Natural killer cell treated with Interleukin-12 subunit alpha and Interleukin-12 subunit beta and Interleukin-15 and Interleukin-18, amount 100 ng/mL, for 72 hours (primary cell): ENCODE measurements around the gene SPON2. TPM values are rescaled to one million over a fixed set of nuclear protein-coding genes. Genes with fewer than 3 reads are reported as not detected.
A peak's percentile ranks its signal among the peaks of the same experiment; 100 is the strongest.

Experiments
- ATAC-seq, 2 donors: fragments of 150-1000 bp; cut with Tn5 transposase in 1 of 2; sonication (Bioruptor Pico), chemical (Tn5 transposase) in 1 of 2; 2 replicates each; pipeline ENCODE4 v1.10.0; 2021
- DNase-seq: peaks from one replicate; pipeline ENCODE4 v3.0.0; 2022; ENCODE audit warnings: low spot score
- H3K27ac Mint-ChIP-seq, 2 donors: 1 replicate in 1 of 2; 2 replicates in 1 of 2; pipeline ENCODE4 v1.8.0; 2022; ENCODE audit warnings: mixed read lengths in 2 of 2, mild to moderate bottlenecking in 1 of 2, moderate library complexity in 1 of 2
- H3K27me3 Mint-ChIP-seq, 2 donors: 1 replicate in 1 of 2; 2 replicates in 1 of 2; pipeline ENCODE4 v1.8.0; 2022; ENCODE audit warnings: mixed read lengths in 2 of 2
- H3K36me3 Mint-ChIP-seq: one replicate; pipeline ENCODE4 v1.8.0; 2022; ENCODE audit warnings: mixed read lengths
- H3K4me1 Mint-ChIP-seq, 2 donors: 1 replicate in 1 of 2; 2 replicates in 1 of 2; pipeline ENCODE4 v1.8.0; 2022; ENCODE audit warnings: low read depth in 2 of 2, mixed read lengths in 2 of 2, mild to moderate bottlenecking in 1 of 2
- H3K4me3 Mint-ChIP-seq: one replicate; pipeline ENCODE4 v1.8.0; 2022; ENCODE audit warnings: mixed read lengths
- H3K9me3 Mint-ChIP-seq: 2 replicates; pipeline ENCODE4 v1.8.0; 2022; ENCODE audit warnings: mixed read lengths
- total RNA-seq, 2 donors: library from RNA; stranded (reverse); gene quantifications; one replicate each; pipeline ENCODE4 v1.2.3, GENCODE V29; 2022

The SPON2 gene
- total RNA-seq, 2 donors from 2014 or later: 1.5 to 13.6 TPM

DNA sequence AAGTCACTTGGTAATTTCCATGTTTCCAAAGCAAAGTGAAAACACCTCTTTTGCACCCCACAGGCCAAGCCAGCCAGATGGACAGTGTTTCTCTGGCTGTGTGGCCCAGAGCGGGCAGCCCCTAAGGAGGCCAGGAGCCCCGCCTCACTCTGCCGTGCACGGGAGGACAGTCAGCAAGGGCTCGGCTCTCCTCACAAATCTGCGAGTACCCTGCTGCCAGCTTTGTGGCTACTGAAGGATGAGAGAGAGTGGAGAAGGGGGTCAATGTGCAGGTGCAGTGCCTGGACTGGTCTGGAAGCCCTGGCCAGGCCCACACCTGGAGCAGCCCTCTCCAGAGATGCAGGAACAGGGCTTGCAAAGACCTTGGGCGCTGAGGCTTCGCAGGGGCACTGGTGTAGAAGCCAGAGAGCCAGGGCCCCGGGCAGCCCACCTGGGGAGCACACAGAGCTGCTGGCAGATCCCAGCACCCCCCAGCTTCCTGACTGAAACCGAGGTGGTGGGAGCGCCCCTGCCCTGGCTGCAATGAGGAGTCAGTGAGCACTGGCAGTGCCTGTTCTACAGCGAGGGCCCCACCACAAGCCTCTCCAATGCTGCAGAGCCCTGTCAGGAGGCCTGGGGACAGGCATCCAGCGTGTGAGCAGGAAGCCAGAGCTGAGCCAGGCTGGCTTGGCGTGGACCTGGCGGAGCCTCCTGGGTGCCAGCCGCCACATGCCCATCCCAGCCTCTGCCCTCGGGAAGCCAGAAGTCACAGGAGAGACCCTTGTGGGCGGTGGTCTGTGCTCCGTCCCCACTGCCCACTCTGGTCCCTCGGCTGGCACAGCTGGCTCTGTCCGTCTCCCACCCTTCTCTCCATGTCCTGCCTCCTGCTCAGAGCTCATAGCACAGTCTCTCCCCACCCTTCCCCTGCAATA is 3.9 kb downstream of the SPON2 start:
- H3K27me3 Mint-ChIP-seq: no peaks in the 10 kb centered on the region
- ATAC-seq: no peak
- H3K27ac Mint-ChIP-seq: peak overlapping the region; percentile 30 to 45
- peak overlapping the region; percentile 83 for H3K4me3 Mint-ChIP-seq
- no peak for DNase-seq
- peaks cover 29 to 32% of the 10 kb centered on the region in 2 donors for H3K4me1 Mint-ChIP-seq
- no peaks in the 10 kb centered on the region for H3K9me3 Mint-ChIP-seq
- H3K36me3 Mint-ChIP-seq: no peaks in the 10 kb centered on the region

DNA sequence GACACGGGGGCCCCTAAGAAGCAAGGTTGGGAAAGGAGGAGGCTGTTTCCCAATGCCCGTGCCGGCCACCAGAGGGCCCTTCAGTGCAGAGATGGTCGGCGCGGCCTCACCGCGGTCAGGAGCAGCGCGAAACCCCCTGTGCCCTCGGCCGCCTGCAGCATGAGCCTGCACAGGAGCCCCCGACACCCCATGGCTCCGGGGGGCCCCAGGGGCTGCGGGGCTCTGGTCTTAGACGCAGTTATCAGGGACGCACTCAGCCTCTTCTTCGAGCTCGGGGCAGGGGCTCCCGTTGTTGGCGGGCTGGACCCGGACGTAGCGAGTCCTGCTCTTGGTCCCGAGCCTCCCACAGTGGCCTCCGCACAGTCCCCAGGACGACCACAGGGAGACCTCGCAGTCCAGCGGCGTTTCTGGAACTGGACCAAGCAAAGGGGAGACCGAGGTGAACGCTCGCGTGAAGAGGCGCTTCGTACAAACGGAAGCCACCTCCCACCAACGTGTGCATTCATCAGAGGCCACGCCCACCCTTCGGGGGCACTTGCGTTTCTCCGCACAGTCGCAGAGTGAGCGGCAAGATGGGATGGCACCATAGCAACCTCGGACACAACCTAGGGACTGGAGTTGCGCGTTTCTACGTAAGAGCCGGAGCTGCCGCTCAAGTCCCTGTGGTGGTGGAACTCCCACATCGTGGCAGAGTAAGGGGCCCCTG is 5.0 kb downstream of the SPON2 start:
- peak overlapping the region; percentile 83 for H3K4me3 Mint-ChIP-seq
- H3K27ac Mint-ChIP-seq: peak overlapping the region; percentile 30 to 48
- DNase-seq (peak; percentile 93), ATAC-seq (peak; percentile 91 to 92)
- no peaks in the 10 kb centered on the region for H3K9me3 Mint-ChIP-seq
- H3K27me3 Mint-ChIP-seq: no peaks in the 10 kb centered on the region
- peaks cover 32 to 34% of the 10 kb centered on the region in 2 donors for H3K4me1 Mint-ChIP-seq
- H3K36me3 Mint-ChIP-seq: no peaks in the 10 kb centered on the region

DNA sequence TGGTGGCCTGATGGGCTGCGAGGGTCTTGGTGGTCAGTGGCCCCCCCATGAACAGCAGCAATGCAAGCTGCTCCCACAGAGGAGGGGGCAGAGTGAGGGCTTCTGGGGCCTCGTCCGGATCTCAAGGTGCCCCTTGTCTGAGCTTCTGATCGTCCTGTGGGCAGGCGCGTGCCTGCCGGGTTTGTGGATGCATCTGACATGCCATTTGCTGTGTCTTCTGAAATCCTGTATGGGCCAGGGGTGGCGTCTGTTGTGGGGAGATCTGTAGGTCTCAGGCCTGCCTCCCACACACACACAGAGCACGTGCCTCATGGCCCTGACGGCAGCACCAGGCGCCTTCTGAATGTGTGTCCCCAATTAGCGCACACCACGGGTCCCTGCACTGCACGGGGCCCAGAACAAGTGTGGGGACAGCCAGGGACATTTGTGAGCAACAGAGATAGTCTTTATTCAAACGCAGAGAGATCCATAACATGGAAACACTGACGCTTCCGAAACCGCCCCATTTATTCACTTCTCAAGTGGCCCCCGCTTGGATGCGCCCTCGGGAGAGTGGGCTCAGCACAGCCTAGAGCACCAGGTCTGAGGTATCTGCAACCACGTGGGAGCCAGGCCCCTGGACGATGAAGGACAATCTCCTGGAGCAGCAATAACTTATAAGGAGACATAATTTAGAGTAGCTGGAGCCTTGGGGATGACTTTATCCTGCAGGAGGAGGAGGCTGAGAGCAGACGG is 5.7 kb downstream of the SPON2 start:
- H3K4me3 Mint-ChIP-seq: peak overlapping the region; percentile 83
- no peaks in the 10 kb centered on the region for H3K36me3 Mint-ChIP-seq
- H3K9me3 Mint-ChIP-seq: no peaks in the 10 kb centered on the region
- ATAC-seq (no peak), DNase-seq (no peak)
- H3K4me1 Mint-ChIP-seq: peaks cover 32 to 34% of the 10 kb centered on the region in 2 donors
- H3K27me3 Mint-ChIP-seq: no peaks in the 10 kb centered on the region
- peak overlapping the region; percentile 30 to 48 for H3K27ac Mint-ChIP-seq

DNA sequence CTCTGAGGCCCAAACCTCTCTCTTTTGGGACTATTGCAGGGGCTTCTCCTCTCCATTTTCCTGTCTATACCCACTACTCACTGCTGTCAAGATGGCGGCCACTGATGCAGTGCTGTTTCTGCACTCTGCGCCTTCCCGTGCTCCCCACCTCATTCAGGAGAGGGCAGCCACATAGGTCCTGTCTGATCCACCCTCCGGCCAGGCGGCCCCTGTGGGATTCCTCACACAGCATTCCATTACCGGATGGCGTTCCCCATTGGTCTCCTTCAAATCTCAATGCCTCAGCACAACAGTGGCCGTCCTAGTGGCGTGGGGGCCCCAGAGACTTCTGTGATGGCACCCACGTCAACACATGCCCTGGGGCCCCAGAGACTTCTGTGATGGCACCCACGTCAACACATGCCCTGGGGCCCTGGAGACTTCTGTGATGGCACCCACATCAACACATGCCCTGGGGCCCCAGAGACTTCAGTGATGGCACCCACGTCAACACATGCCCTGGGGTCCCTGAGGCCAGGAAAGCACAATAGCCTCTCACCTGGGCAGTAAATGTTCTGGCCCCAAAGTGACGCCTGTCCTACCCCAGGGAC is 7.3 kb downstream of the SPON2 start:
- DNase-seq: no peak
- Mint-ChIP-seq H3K9me3 (no peaks in the 10 kb centered on the region), H3K27ac (no peak overlapping the region), H3K27me3 (no peaks in the 10 kb centered on the region), H3K36me3 (no peaks in the 10 kb centered on the region), H3K4me3 (no peak overlapping the region), H3K4me1 (peaks cover 26 to 29% of the 10 kb centered on the region in 2 donors)
- ATAC-seq: no peak

DNA sequence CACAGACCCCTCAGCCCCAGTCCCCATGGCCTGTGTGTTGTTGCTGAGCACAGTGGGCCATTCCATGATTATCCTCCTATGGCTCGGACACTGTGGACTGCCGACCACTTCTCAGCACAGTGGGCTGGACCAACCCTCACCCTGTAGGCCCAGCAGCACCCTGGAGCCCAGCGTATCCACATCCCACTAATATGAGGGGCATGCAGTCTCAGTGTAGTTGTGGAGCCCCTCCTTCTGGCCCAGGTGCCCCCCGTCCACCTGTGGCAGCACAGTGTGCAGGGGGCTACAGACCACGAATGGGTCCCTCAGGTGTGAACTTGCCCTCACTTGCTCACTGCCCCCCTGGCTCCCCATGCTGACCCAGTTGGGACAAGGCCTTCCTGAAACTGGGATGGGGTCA is 7.9 kb downstream of the SPON2 start:
- no peak overlapping the region for H3K27ac Mint-ChIP-seq
- no peak for ATAC-seq
- no peak overlapping the region for H3K4me3 Mint-ChIP-seq

DNA sequence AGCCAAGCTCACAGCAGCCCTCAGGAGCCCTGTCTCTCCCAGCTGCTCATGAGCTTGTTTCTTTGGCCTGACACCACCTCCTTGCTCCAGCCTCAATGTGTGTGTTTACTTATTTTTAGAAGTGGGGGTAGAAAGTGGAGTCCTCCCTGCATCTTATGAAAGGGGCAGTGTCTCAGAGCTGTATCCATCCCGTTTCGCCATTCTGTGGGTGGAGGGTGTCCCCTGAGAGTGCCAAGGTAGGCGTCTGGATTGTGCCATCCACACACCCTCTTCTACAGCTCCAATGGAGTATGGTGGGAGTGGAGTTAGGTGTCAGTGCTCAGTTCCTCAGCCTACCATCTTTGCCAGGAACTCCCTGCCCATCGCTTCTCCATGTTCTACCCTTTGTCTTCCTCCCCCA is 8.3 kb downstream of the SPON2 start:
- no peak overlapping the region for H3K27ac Mint-ChIP-seq
- no peak for ATAC-seq
- H3K27me3 Mint-ChIP-seq: no peaks in the 10 kb centered on the region
- H3K36me3 Mint-ChIP-seq: no peaks in the 10 kb centered on the region
- peaks cover 22 to 26% of the 10 kb centered on the region in 2 donors for H3K4me1 Mint-ChIP-seq
- no peak for DNase-seq
- no peak overlapping the region for H3K4me3 Mint-ChIP-seq
- no peaks in the 10 kb centered on the region for H3K9me3 Mint-ChIP-seq

More for the DNA sequence above, 7.9 kb downstream of the SPON2 start:
- no peak for DNase-seq
- H3K36me3 Mint-ChIP-seq: no peaks in the 10 kb centered on the region
- H3K27me3 Mint-ChIP-seq: no peaks in the 10 kb centered on the region
- H3K9me3 Mint-ChIP-seq: no peaks in the 10 kb centered on the region
- H3K4me1 Mint-ChIP-seq: peaks cover 24 to 28% of the 10 kb centered on the region in 2 donors

DNA sequence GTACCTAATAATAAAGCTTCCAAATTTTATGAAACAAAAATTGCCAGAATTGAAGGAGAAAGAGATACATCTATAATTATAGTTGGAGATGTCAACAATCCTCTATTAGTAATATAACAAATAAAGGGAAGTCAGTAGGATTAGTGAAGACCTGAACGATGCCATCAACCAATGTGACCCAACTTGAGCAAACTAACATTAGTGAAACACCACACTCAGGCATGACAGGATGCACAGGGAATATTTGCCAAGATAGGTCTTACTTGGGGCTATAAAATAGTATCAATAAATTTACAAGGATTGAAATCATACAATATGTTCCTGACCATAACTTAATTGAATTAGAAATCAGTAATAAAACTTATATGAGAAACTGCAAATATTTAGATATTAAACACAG is 12.0 kb downstream of the SPON2 start:
- peaks cover 4 to 8% of the 10 kb centered on the region in 2 donors for H3K4me1 Mint-ChIP-seq
- ATAC-seq (no peak), DNase-seq (no peak)
- no peaks in the 10 kb centered on the region for H3K27me3 Mint-ChIP-seq
- no peak overlapping the region for H3K4me3 Mint-ChIP-seq
- H3K27ac Mint-ChIP-seq: no peak overlapping the region
- H3K36me3 Mint-ChIP-seq: no peaks in the 10 kb centered on the region
- H3K9me3 Mint-ChIP-seq: no peaks in the 10 kb centered on the region

DNA sequence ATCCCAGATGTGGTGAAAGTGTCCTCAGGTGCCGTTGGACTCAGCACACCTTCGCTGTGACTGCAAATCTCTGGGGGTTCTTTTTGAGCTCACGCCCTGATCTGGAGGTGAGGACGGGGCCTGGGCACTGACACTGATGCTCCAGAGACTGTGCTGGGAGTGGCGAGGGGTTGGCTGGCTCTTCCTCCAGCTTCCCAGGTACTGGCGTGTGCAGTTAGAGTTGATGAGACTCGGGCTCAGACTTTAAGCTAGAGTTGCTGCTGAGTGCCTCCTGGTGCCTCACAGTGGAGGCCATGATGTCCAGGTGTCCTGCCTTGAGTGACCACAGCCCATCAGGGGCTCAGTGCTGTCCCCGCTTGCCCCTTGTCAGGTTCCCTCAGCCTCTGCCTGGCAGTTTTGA is 16.3 kb downstream of the SPON2 start:
- H3K27ac Mint-ChIP-seq: no peak overlapping the region
- DNase-seq (no peak), ATAC-seq (no peak)
- H3K4me1 Mint-ChIP-seq: no peaks in the 10 kb centered on the region
- H3K9me3 Mint-ChIP-seq: no peaks in the 10 kb centered on the region
- H3K4me3 Mint-ChIP-seq: no peak overlapping the region
- H3K27me3 Mint-ChIP-seq: peaks cover 5 to 6% of the 10 kb centered on the region in 2 donors
- H3K36me3 Mint-ChIP-seq: no peaks in the 10 kb centered on the region

DNA sequence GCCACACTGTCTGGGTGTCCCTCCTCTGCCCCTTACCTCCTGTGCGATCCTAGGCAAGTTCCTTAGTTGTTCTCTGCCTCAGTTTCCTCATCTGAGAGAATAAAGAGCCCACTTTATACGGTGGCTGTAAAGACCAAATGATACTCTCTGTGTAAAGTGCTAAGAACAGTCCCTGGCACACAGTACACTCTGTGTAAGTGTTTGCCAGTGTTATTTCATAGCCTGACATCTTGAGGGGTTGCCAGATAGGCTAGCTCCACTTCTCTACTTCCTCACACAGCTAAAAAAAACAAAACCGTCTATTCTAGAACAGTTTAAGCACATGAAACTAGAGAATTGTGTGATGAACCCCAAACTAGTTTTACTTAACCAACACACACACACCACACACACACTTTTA is 17.1 kb downstream of the SPON2 start:
- DNase-seq: no peak
- ATAC-seq: no peak
- peaks cover 5 to 6% of the 10 kb centered on the region in 2 donors for H3K27me3 Mint-ChIP-seq
- H3K36me3 Mint-ChIP-seq: no peaks in the 10 kb centered on the region
- no peak overlapping the region for H3K27ac Mint-ChIP-seq
- H3K4me1 Mint-ChIP-seq: no peaks in the 10 kb centered on the region
- H3K4me3 Mint-ChIP-seq: no peak overlapping the region
- H3K9me3 Mint-ChIP-seq: no peaks in the 10 kb centered on the region

DNA sequence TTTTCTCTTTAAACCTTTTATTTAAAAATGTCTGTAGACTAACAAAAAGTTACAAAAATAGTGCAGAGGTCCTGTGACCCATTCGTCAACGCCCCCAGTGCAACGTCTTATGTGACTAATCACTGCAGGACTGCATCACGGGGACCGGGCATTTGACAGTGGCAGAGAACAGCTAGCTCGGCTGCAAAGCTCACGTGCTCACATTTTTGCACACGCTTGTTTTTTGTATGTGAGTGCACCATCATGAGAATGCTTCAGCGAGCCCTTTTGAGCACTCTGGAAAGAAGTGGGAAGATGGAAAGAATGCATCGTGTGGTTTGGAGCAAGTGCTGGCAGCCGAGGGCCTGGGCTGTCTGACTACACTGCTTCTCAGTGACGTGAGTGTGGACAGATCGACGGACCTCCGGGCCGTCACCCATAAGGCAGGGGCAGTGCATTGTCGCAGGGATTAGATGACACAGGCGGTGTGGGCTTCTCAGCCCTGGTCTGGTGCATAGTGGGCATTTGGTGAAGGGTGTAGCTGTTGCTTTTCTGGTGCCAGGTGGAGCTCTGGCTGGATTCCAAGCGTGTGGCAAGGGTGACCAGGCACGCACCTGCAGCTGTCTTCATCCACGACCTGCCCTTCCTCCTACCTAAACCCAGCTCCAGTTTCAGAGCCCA is 17.7 kb downstream of the SPON2 start:
- Mint-ChIP-seq H3K4me3 (no peak overlapping the region), H3K9me3 (no peaks in the 10 kb centered on the region), H3K27me3 (peaks cover 5 to 6% of the 10 kb centered on the region in 2 donors), H3K36me3 (no peaks in the 10 kb centered on the region), H3K4me1 (no peaks in the 10 kb centered on the region), H3K27ac (no peak overlapping the region)
- DNase-seq (no peak), ATAC-seq (no peak)

DNA sequence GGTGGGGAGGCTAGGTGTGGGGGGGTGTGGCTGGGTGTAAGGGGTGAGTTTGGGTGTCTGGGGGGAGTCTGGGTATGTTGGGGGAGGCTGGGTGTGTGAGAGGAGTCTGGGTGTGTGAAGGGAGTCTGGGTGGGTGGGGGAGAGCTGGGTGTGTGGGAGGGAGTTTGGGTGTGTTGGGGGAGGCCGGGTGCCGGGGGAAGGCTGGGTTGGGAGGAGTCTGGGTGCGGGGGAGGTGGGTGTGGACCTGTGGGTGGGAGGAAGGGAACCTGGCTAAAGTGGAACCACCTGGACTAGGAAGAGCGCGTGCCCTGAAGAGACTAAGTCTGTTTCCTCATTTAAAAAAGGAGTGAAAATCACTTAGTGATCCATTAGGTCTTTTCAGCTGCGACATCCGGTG is 18.3 kb downstream of the SPON2 start:
- H3K36me3 Mint-ChIP-seq: no peaks in the 10 kb centered on the region
- no peaks in the 10 kb centered on the region for H3K9me3 Mint-ChIP-seq
- H3K4me3 Mint-ChIP-seq: no peak overlapping the region
- peaks cover 5 to 6% of the 10 kb centered on the region in 2 donors for H3K27me3 Mint-ChIP-seq
- no peak overlapping the region for H3K27ac Mint-ChIP-seq
- ATAC-seq (no peak), DNase-seq (no peak)
- no peaks in the 10 kb centered on the region for H3K4me1 Mint-ChIP-seq

DNA sequence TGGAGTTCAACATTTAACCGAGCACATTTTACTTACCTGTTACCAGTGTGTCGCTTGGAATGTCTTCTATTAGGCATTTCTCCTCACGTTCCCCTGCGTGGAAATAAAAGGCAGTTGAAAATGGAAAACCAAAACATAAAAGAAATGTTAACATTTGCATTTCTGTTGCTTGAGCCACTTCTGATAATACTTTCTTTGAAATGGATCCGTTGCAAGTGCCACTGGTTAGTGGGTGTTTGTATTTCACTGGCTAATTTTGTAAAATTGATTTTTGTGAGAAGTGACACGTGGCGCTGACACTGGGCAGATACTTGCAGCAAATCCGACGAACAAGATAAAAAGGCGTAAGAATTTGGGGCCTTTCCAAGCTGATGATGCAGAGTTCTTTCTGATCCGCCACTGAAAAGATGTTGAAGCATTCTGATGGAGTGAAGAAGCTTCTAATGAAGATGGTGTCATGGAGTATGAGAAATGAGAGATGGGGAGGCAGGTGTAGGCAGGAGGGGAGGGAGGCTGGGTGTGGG is 18.8 kb downstream of the SPON2 start:
- no peak for ATAC-seq
- Mint-ChIP-seq H3K36me3 (no peaks in the 10 kb centered on the region), H3K4me3 (no peak overlapping the region), H3K4me1 (no peaks in the 10 kb centered on the region), H3K27me3 (peaks cover 5 to 6% of the 10 kb centered on the region in 2 donors), H3K27ac (no peak overlapping the region), H3K9me3 (no peaks in the 10 kb centered on the region)
- DNase-seq: no peak

DNA sequence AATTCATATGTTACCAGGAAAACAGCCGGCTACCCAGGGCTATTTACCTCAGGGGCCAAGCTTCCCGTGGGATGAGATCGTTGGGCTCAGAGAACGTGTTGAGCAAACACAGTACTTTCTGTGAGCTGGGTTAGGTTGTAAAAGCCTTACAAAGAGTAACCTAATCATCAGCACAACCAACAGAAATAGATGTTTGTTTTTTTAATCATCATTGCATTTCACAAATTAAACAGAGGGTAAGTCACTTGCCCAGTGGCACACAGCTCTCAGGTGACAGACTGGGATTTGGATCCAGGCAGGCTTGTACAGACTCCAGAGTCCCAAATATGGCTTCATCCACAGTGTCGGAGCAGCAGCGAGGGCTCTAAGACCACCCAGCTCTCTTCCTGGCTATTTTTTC is 20.1 kb downstream of the SPON2 start:
- ATAC-seq (no peak), DNase-seq (no peak)
- H3K4me3 Mint-ChIP-seq: no peak overlapping the region
- no peaks in the 10 kb centered on the region for H3K36me3 Mint-ChIP-seq
- peaks cover 5 to 6% of the 10 kb centered on the region in 2 donors for H3K27me3 Mint-ChIP-seq
- H3K27ac Mint-ChIP-seq: no peak overlapping the region
- no peaks in the 10 kb centered on the region for H3K4me1 Mint-ChIP-seq
- no peaks in the 10 kb centered on the region for H3K9me3 Mint-ChIP-seq
